GM06990 (cell line): ENCODE data around the gene RNF130.
A peak's percentile ranks its signal among the peaks of the same experiment; 100 is the strongest.

ENCODE experiments used
- DNase-seq: peaks from one replicate; pipeline ENCODE4 v3.0.0-alpha.2; 2011; ENCODE audit not compliant: insufficient read length; ENCODE audit errors: extremely low read depth
- H3K27me3 ChIP-seq: replicated peaks from 2 replicates; pipeline ENCODE4 v1.6.0; 2011; ENCODE audit warnings: low read length; ENCODE audit not compliant: control insufficient read depth, insufficient read depth
- H3K36me3 ChIP-seq: 2 replicates; pipeline ENCODE4 v1.5.1; 2011; ENCODE audit warnings: low read length; ENCODE audit not compliant: control insufficient read depth, insufficient read depth
- H3K4me3 ChIP-seq: replicated peaks from 2 replicates; pipeline ENCODE4 v1.5.1; 2011; ENCODE audit warnings: low read depth, mild to moderate bottlenecking, control low read depth, low read length
- TF ChIP-seq, protein P1 (sequence below): IDR thresholded peaks from 2 replicates; pipeline ENCODE4 v1.5.1; 2011; ENCODE audit warnings: low read length, control low read depth, mild to moderate bottlenecking, inconsistent platforms; ENCODE audit not compliant: insufficient read depth, poor library complexity, severe bottlenecking

The RNF130 gene

DNA sequence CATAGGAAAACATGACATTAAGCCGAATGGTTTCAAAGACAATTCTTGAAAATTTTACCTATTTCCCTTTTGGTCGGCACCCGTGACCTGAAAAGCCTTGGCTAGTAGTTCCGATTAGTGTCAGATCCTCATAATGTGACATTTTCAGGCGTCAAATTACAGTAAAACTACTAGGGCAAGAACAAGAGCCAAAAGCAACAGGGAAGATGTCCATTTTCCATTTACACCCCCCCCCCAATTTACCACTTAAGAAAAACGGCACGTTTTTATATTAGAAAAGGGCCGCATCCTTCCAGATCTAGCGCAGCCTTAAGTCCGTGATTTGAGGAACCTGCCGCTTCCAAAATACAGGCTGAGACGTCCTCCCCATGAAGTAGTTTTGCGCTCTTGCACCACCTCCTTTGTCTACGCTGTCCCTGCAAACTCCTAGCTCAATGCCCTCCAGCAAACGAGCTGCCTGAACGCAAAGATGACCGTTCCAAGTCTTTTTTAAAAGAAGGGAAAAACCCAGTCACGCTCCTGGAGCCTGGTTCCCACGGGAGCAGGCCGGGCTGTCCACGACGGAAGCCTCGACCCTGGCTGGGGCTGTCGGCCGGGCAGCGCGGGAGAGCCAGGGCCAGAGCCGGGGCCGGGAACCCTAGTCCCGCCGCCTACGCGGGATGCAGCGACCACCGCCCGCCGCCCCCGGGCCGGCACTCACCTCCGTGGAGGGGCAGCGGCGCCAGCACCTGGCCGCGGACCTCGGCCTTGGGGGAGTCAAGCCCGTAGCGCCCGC lies 616 bp downstream of the RNF130 start:
- Histone ChIP-seq H3K27me3 (peaks cover 2% of the 10 kb centered on the region; the same call in 1 of the 2 replicates), H3K4me3 (peak overlapping the region; percentile 34; the same call in 1 of the 2 replicates), H3K36me3 (no peaks in the 10 kb centered on the region)
- TF ChIP-seq, protein P1, sequence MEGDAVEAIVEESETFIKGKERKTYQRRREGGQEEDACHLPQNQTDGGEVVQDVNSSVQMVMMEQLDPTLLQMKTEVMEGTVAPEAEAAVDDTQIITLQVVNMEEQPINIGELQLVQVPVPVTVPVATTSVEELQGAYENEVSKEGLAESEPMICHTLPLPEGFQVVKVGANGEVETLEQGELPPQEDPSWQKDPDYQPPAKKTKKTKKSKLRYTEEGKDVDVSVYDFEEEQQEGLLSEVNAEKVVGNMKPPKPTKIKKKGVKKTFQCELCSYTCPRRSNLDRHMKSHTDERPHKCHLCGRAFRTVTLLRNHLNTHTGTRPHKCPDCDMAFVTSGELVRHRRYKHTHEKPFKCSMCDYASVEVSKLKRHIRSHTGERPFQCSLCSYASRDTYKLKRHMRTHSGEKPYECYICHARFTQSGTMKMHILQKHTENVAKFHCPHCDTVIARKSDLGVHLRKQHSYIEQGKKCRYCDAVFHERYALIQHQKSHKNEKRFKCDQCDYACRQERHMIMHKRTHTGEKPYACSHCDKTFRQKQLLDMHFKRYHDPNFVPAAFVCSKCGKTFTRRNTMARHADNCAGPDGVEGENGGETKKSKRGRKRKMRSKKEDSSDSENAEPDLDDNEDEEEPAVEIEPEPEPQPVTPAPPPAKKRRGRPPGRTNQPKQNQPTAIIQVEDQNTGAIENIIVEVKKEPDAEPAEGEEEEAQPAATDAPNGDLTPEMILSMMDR = no peak
- DNase-seq = no peak

DNA sequence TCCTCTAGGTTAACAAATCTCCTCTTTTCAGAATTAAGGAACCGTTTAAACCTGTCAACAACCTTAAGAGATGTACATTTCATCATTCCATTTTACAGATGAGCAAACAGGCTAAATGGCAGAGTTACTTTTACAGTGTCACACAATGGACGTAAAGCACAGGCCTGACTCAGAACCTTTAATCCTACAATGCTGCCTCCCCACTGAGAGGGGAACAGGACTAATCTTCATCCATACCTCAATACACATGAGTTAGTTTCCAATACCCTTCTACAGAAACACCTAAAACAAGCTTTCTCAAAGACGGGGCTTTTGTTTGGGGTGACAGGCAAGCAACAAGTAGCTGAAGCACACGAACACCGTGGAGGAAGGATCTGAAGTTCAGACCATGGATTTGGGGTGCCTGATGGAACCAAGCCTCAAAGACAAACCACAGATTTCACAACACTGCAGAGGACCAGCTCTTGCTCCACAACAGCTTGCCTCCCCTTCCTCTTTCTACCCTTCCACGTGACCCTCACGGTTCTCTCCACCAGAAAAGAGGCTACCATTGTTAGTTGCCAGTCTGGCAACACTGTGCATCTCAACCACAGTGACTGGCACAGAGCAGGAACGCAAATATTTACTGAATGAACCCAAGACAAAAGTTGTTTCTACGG lies 1.8 kb downstream of the RNF130 start:
- H3K4me3 ChIP-seq = no peak overlapping the region
- TF ChIP-seq, protein P1 = no peak
- peaks cover 2% of the 10 kb centered on the region; the same call in 1 of the 2 replicates for H3K27me3 ChIP-seq
- H3K36me3 ChIP-seq = no peaks in the 10 kb centered on the region
- no peak for DNase-seq

DNA sequence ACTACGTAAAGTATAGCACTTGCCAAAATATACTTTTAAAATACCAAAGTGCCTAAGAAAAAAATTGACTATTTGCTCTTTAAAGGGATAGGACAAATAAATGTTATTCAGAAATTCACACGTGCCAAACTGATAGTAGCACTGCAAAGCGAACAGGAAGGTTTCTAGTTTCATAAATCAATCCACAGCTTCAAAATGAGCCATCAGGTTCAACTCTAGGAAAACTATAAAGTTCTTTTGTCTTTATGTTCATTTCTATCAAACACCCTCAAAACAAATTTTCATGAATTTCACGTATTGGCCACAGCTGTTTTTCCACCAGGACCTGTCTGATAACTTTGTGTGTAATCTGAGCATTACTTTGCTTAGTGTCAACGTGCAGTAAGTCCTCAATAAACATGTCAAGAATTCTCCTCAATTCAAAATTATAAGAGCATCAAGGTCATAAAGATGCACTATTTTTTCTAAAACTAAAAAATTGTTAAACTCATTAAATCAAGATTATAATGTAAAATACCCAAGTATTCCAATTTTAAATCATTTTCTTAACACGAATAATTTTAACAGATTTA lies 3.0 kb downstream of the RNF130 start:
- H3K4me3 ChIP-seq = no peak overlapping the region
- H3K36me3 ChIP-seq = no peaks in the 10 kb centered on the region
- DNase-seq = no peak
- peaks cover 2% of the 10 kb centered on the region; the same call in 1 of the 2 replicates for H3K27me3 ChIP-seq
- TF ChIP-seq, protein P1 = no peak

DNA sequence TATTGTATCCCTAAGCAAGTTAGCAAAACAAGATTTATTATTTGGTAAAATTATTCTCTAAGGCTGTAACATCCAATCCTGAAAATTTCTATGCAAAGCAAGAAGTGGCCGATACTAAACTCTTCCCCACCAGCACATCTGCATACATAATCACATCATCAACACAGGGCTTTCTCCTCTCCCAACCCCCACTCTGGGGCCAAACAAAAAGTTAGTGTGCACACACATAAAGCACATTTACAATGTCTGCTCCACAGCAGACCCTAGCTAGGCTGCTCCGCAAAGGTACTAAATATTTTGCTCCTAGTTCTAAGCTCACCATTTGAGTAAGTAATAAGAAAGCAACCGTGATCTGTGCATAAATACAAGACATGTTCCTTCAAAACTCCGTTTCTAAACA lies 3.6 kb downstream of the RNF130 start:
- Histone ChIP-seq H3K27me3 (peaks cover 2% of the 10 kb centered on the region; the same call in 1 of the 2 replicates), H3K36me3 (no peaks in the 10 kb centered on the region), H3K4me3 (no peak overlapping the region)
- TF ChIP-seq, protein P1 = no peak
- no peak for DNase-seq

DNA sequence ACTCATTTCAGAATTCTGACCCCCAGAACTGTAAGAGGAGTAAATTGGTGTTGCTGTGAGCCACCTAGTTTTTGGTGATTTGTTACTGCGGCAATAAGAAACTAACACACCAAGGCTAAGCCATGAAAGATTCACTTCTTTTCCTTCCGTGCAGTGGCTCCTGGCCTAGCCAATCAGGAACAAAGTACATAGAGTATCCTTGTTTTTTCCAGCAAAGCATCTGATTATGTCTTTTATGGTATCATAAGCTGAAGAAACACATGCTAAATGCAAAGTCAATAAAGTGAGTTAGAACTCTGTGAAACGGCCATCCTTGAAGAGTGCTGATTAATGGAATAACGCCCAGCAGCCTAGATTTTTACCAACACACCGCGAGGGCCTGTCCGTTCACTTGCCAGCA lies 11.4 kb downstream of the RNF130 start:
- Histone ChIP-seq H3K4me3 (no peak overlapping the region), H3K27me3 (no peaks in the 10 kb centered on the region), H3K36me3 (no peaks in the 10 kb centered on the region)
- TF ChIP-seq, protein P1 = no peak
- no peak for DNase-seq
